Endothelial cell of umbilical vein (primary cell): ENCODE results near the gene DEF6.

ENCODE experiments used
- EZH2 ChIP-seq: IDR thresholded peaks from 2 replicates; pipeline ENCODE4 v1.6.1; 2012; ENCODE audit warnings: borderline replicate concordance, low read depth, mild to moderate bottlenecking, moderate library complexity, low read length, inconsistent platforms; ENCODE audit not compliant: severe bottlenecking
- JUN ChIP-seq: IDR thresholded peaks from 2 replicates; pipeline ENCODE4 v1.6.1; 2011; ENCODE audit warnings: borderline replicate concordance, low read depth; ENCODE audit not compliant: insufficient read length, insufficient read depth
- MAX ChIP-seq: IDR thresholded peaks from 2 replicates; pipeline ENCODE4 v1.6.1; 2011; ENCODE audit not compliant: insufficient read depth, insufficient read length
- MYC ChIP-seq: IDR thresholded peaks from one replicate; pipeline ENCODE4 v1.6.1; 2011; ENCODE audit warnings: mild to moderate bottlenecking, low read depth, low read length
- POLR2A ChIP-seq: IDR thresholded peaks from 2 replicates; pipeline ENCODE4 v1.6.1; 2012; ENCODE audit warnings: low read depth, mild to moderate bottlenecking, control low read depth, low read length
- POLR2AphosphoS5 ChIP-seq: IDR thresholded peaks from 2 replicates; pipeline ENCODE4 v1.6.1; 2012; ENCODE audit warnings: low read depth, mild to moderate bottlenecking, control low read depth, low read length, moderate library complexity; ENCODE audit not compliant: insufficient read depth
- TF ChIP-seq, protein P1 (sequence below), 2 donors: IDR thresholded peaks; 1 replicate in 1 of 2; 2 replicates in 1 of 2; pipeline ENCODE4 v1.5.1; 2011; ENCODE audit warnings: low read length in 2 of 2, mild to moderate bottlenecking in 2 of 2, moderate library complexity in 2 of 2, control low read depth in 1 of 2, inconsistent platforms in 1 of 2, low read depth in 1 of 2; ENCODE audit not compliant: insufficient read depth in 1 of 2; ENCODE audit errors: extremely low read depth in 1 of 2

DNA sequence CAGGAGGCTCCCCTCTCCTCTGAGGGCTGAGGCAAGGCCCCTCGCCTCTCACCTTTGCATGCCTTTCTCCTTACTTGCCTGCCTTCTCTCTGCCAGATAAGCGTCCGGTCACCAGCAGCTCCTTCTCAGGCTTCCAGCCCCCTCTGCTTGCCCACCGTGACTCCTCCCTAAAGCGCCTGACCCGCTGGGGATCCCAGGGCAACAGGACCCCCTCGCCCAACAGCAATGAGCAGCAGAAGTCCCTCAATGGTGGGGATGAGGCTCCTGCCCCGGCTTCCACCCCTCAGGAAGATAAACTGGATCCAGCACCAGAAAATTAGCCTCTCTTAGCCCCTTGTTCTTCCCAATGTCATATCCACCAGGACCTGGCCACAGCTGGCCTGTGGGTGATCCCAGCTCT lies 23.5 kb downstream of the DEF6 start:
- TF ChIP-seq, protein P1, sequence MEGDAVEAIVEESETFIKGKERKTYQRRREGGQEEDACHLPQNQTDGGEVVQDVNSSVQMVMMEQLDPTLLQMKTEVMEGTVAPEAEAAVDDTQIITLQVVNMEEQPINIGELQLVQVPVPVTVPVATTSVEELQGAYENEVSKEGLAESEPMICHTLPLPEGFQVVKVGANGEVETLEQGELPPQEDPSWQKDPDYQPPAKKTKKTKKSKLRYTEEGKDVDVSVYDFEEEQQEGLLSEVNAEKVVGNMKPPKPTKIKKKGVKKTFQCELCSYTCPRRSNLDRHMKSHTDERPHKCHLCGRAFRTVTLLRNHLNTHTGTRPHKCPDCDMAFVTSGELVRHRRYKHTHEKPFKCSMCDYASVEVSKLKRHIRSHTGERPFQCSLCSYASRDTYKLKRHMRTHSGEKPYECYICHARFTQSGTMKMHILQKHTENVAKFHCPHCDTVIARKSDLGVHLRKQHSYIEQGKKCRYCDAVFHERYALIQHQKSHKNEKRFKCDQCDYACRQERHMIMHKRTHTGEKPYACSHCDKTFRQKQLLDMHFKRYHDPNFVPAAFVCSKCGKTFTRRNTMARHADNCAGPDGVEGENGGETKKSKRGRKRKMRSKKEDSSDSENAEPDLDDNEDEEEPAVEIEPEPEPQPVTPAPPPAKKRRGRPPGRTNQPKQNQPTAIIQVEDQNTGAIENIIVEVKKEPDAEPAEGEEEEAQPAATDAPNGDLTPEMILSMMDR (IDR thresholded peaks at IDR 0.05; ENCODE audit: extremely low read depth in 1 of 2, insufficient read depth in 1 of 2, low read depth in 1 of 2, low read length in 2 of 2): no peak
- TF ChIP-seq POLR2A (no peak), EZH2 (no peak), POLR2AphosphoS5 (no peak), MYC (no peak), JUN (no peak), MAX (no peak)
